Measurements from ENCODE around the gene PAPOLB.
"Not testable (repeated sequence)": the region's sequence is repeated elsewhere in the genome, so short reads cannot be mapped to it uniquely, and the experiment has no call there.

DNA sequence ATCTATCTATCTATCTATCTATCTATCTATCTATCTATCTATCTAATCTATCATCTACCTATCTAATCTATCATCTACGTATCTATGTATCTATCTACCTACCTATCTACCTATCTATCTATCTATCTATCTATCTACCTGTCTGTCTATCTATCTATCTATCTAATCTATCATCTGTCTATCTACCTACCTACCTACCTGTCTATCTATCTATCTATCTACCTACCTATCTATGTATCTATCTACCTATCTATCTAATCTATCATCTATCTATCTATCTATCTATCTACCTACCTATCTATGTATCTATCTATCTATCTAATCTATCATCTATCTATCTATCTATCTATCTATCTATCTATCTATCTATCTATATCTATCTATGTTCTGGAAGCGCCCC is 29.7 kb upstream of the PAPOLB start:
- not testable (repeated sequence) for TF ChIP-seq EP300, POLR2AphosphoS5 (IDR thresholded peaks at IDR 0.05)
- TF ChIP-seq, protein P1, sequence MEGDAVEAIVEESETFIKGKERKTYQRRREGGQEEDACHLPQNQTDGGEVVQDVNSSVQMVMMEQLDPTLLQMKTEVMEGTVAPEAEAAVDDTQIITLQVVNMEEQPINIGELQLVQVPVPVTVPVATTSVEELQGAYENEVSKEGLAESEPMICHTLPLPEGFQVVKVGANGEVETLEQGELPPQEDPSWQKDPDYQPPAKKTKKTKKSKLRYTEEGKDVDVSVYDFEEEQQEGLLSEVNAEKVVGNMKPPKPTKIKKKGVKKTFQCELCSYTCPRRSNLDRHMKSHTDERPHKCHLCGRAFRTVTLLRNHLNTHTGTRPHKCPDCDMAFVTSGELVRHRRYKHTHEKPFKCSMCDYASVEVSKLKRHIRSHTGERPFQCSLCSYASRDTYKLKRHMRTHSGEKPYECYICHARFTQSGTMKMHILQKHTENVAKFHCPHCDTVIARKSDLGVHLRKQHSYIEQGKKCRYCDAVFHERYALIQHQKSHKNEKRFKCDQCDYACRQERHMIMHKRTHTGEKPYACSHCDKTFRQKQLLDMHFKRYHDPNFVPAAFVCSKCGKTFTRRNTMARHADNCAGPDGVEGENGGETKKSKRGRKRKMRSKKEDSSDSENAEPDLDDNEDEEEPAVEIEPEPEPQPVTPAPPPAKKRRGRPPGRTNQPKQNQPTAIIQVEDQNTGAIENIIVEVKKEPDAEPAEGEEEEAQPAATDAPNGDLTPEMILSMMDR (IDR thresholded peaks at IDR 0.05), result not testable (repeated sequence)
